Lower lobe of right lung (tissue), 2 donors: ENCODE data around the gene TPCN2. TPM values are rescaled to one million over a fixed set of nuclear protein-coding genes. Genes with fewer than 3 reads are reported as not detected.

Experiments used
- ATAC-seq, 2 donors: fragments of 200-7000 bp; cut with Tn5 transposase; one replicate each; pipeline ENCODE4 v1.9.1; 2020 to 2022; ENCODE audit warnings: mild to moderate bottlenecking in 2 of 2, moderate library complexity in 2 of 2
- DNase-seq: peaks from one replicate; pipeline ENCODE4 v3.0.0-alpha.2; 2020
- H3K27ac ChIP-seq: fragments of 200-600 bp; one replicate; pipeline ENCODE4 v1.8.0; 2022
- H3K27me3 ChIP-seq: fragments of 200-600 bp; one replicate; pipeline ENCODE4 v1.8.0; 2022; ENCODE audit warnings: low read depth
- H3K36me3 ChIP-seq: fragments of 200-600 bp; one replicate; pipeline ENCODE4 v1.8.0; 2022; ENCODE audit warnings: mild to moderate bottlenecking
- H3K4me1 ChIP-seq: fragments of 200-600 bp; one replicate; pipeline ENCODE4 v1.8.0; 2022
- H3K4me3 ChIP-seq: fragments of 200-600 bp; one replicate; pipeline ENCODE4 v1.8.0; 2022; ENCODE audit warnings: mild to moderate bottlenecking
- H3K9me3 ChIP-seq: fragments of 200-600 bp; one replicate; pipeline ENCODE4 v1.8.0; 2022
- CTCF ChIP-seq: fragments of 200-600 bp; IDR thresholded peaks from one replicate; pipeline ENCODE4 v1.8.0; 2022; ENCODE audit warnings: antibody characterized with exemption, mild to moderate bottlenecking
- intact Hi-C: fragments of 100-400 bp; cut with DNase I; formaldehyde crosslinking; loops from one replicate; pipeline ENCODE4 v1.11.0; 2022
- total RNA-seq: library from RNA; stranded (reverse); fragmentation: NEBNext Ultra II Directional; extraction: Animal tissue kit (Norgen Biotek cat#: 25700); gene quantifications from one replicate; pipeline ENCODE4 v1.2.1, GENCODE V29; 2021
- donor health status: DM: no; HTN: yes; CAD: no; lungs with severe emphysema.

TPCN2 gene
- total RNA-seq, 1 donor from 2014 or later, result 18.2 TPM

DNA sequence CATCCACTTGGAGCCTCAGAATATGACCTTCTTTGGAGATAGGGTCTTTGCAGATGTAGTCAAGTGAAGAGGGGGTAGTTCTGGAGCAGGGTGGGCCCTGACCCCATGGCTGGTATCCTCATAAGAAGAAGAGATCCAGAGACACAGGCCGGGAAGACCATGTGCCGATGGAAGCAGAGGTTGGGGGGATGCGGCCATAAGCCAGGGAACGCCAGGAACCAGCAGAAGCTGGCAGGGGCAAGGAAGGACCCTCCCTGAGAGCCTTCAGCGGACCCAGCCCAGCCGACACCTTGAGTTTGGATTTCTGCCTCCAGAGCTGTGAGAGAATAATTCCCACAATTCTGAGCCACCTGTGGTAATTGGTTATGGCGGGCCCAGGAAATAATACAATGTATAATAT lies 80.9 kb downstream of the TPCN2 start:
- ATAC-seq (no peak), DNase-seq (no peak)
- intact Hi-C loops, result no loop called here
- Histone ChIP-seq H3K27me3 (no peaks in the 10 kb centered on the region), H3K27ac (no peak overlapping the region), H3K4me3 (no peak overlapping the region), H3K4me1 (peaks cover 7% of the 10 kb centered on the region), H3K9me3 (peaks cover 5% of the 10 kb centered on the region), H3K36me3 (no peaks in the 10 kb centered on the region)
- TF ChIP-seq CTCF, result no peak

DNA sequence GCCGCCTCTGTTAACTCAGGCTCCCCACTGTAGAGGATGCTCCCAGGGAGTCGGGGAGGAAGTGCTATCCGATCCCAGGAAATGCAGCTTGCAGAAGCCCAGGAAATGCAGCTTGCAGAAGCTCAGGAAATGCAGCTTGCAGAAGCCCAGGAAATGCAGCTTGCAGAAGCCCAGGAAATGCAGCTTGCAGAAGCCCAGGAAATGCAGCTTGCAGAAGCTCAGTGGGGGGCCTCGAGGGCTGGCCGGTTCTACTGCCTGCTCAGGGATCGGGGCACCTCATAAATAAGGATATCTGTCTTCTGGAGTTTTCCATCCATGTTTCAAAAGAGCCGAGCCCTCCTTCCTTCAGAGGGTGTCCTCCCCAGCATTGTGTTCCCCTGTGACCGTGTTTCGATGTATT lies 81.9 kb downstream of the TPCN2 start:
- Histone ChIP-seq H3K4me1 (peaks cover 7% of the 10 kb centered on the region), H3K4me3 (no peak overlapping the region), H3K36me3 (no peaks in the 10 kb centered on the region), H3K27me3 (no peaks in the 10 kb centered on the region), H3K9me3 (peaks cover 5% of the 10 kb centered on the region), H3K27ac (no peak overlapping the region)
- no peak for TF ChIP-seq CTCF
- ATAC-seq (no peak), DNase-seq (no peak)
- intact Hi-C loops, result no loop called here

DNA sequence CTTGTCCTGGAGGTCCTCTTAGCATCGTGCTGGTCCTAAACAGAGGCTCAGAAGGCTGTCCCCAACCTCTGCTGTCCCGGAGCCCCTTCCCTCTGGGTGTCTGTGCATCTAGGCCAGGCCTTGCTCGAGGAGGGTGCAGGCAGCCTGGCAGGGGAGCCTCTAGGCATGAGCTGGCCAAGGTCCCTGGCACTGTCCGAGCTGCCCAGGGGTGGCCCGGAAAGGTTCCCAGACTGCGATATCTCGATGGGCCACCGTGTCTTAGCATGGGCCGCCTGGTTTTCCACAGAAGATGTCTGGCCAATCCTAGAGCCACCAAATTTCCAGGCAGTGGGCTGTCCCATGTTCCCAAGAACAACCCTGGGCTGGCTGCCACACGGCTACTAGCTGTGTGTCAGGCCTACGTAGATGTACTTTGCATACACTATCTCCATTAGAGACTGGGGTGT lies 82.4 kb downstream of the TPCN2 start:
- peaks cover 7% of the 10 kb centered on the region for H3K4me1 ChIP-seq
- intact Hi-C loops, result no loop called here

DNA sequence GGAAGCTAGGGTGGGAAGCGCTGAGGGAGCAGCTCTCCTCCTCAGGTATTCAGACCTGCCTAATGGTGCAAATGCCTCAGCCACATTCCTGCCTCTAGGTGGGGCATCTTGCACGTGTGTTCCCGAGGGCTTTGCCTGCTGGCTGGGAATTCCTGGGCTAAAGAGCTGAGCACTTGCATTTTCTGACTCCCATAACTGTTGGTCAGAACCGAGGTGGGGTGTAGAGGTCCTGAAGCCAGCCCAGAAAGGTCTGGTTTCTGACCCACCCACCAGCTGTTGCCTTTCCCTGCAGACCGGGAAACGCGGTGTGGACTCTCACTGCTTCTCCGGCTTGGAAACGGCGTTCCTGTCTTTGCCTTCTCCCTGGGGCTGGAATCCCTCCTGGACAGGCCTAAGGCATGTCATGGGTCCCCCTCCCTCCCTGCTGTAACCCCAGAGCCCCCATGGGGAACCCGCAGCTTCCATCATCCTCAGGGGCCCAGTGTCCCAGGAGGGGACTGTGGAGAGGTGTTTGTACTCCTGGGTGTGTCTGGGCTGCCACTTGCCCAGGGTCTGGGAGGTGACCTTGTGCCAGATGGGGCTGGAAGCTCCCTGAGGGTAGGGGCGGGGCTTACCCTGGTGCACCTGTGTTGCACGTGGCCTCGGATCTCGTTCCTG lies 83.0 kb downstream of the TPCN2 start:
- Histone ChIP-seq H3K27me3 (no peaks in the 10 kb centered on the region), H3K27ac (no peak overlapping the region), H3K4me1 (peaks cover 7% of the 10 kb centered on the region), H3K9me3 (peaks cover 5% of the 10 kb centered on the region), H3K36me3 (no peaks in the 10 kb centered on the region), H3K4me3 (no peak overlapping the region)
- intact Hi-C loops, result no loop called here
- DNase-seq (peak; percentile 84), ATAC-seq (peak; percentile 89 to 95)
- peak; percentile 82 for TF ChIP-seq CTCF

More for the DNA sequence above, 82.4 kb downstream of the TPCN2 start:
- TF ChIP-seq CTCF, result no peak
- H3K9me3 ChIP-seq, result peaks cover 5% of the 10 kb centered on the region
- H3K27me3 ChIP-seq, result no peaks in the 10 kb centered on the region
- H3K4me3 ChIP-seq, result no peak overlapping the region
- ATAC-seq, result peak; percentile 12 to 36
- no peak overlapping the region for H3K27ac ChIP-seq
- H3K36me3 ChIP-seq, result no peaks in the 10 kb centered on the region
- DNase-seq, result no peak

GRCh38 chr11:69132301-69132670 lies 83.6 kb downstream of the TPCN2 start:
- no peak overlapping the region for H3K4me3 ChIP-seq
- peaks cover 7% of the 10 kb centered on the region for H3K4me1 ChIP-seq
- intact Hi-C loops, result no loop called here
- no peak for TF ChIP-seq CTCF
- H3K27me3 ChIP-seq, result no peaks in the 10 kb centered on the region
- H3K36me3 ChIP-seq, result no peaks in the 10 kb centered on the region
- DNase-seq, result no peak
- H3K27ac ChIP-seq, result no peak overlapping the region
- no peak for ATAC-seq
- peaks cover 5% of the 10 kb centered on the region for H3K9me3 ChIP-seq
